Natural killer cell (primary cell): ENCODE data around the gene OR51B2. TPM values are rescaled to one million over a fixed set of nuclear protein-coding genes. Genes with fewer than 3 reads are reported as not detected.

Experiments
- ATAC-seq, 3 donors: fragments of 150-1000 bp in 2 of 3; fragments of 200-7000 bp in 1 of 3; cut with Tn5 transposase; 1 replicate in 1 of 3; 2 replicates in 2 of 3; pipeline ENCODE4 v1.10.0; 2021; ENCODE audit warnings: mild to moderate bottlenecking in 2 of 3, moderate library complexity in 2 of 3
- DNase-seq, 2 donors: peaks; one replicate each; pipeline versions ENCODE4 v3.0.0 to v3.0.0-alpha.2; 2013 to 2021; ENCODE audit warnings: mixed read lengths in 1 of 2
- H3K27ac ChIP-seq: one replicate; pipeline ENCODE4 v1.5.1; 2013; ENCODE audit warnings: mild to moderate bottlenecking, low read length
- H3K27me3 ChIP-seq: one replicate; pipeline ENCODE4 v1.6.1; 2013; ENCODE audit warnings: low read length; ENCODE audit not compliant: control insufficient read depth, insufficient read depth
- H3K36me3 ChIP-seq: one replicate; pipeline ENCODE4 v1.6.1; 2013; ENCODE audit warnings: low read length; ENCODE audit not compliant: control insufficient read depth, insufficient read depth
- H3K4me1 ChIP-seq: one replicate; pipeline ENCODE4 v1.6.1; 2013; ENCODE audit warnings: low read length; ENCODE audit not compliant: control insufficient read depth, insufficient read depth
- H3K4me3 ChIP-seq: one replicate; pipeline ENCODE4 v1.5.1; 2013; ENCODE audit warnings: low read length
- H3K9me3 ChIP-seq: one replicate; pipeline ENCODE4 v1.6.1; 2013; ENCODE audit warnings: low read length; ENCODE audit not compliant: control insufficient read depth, insufficient read depth
- H3K27ac Mint-ChIP-seq, 2 donors: one replicate each; pipeline ENCODE4 v1.8.0; 2022; ENCODE audit warnings: mild to moderate bottlenecking in 2 of 2, mixed read lengths in 2 of 2, moderate library complexity in 1 of 2
- H3K27me3 Mint-ChIP-seq, 2 donors: one replicate each; pipeline ENCODE4 v1.8.0; 2022; ENCODE audit warnings: low read depth in 2 of 2, mixed read lengths in 2 of 2
- H3K36me3 Mint-ChIP-seq: one replicate; pipeline ENCODE4 v1.8.0; 2022; ENCODE audit warnings: mixed read lengths
- H3K4me1 Mint-ChIP-seq, 2 donors: one replicate each; pipeline ENCODE4 v1.8.0; 2022; ENCODE audit warnings: mixed read lengths in 2 of 2
- H3K4me3 Mint-ChIP-seq: one replicate; pipeline ENCODE4 v1.8.0; 2022; ENCODE audit warnings: mild to moderate bottlenecking, moderate library complexity, mixed read lengths
- H3K9me3 Mint-ChIP-seq, 2 donors: one replicate each; pipeline ENCODE4 v1.8.0; 2022; ENCODE audit warnings: mixed read lengths in 2 of 2
- WGBS: methylation state at CpG from one replicate; pipeline ENCODE4 v1.1.7; 2013; ENCODE audit warnings: missing lambda C conversion rate; ENCODE audit not compliant: insufficient coverage; 5-methylcytosine and 5-hydroxymethylcytosine counted together
- intact Hi-C: fragments of 100-400 bp; cut with micrococcal nuclease; formaldehyde crosslinking; loops from one replicate; pipeline ENCODE4 v1.14.2; 2022
- total RNA-seq, 4 donors: library from RNA; stranded (reverse); fragments of 120-200 nt in 1 of 4; gene quantifications; one replicate each; pipeline versions ENCODE4 v1.2.3 to v1.2.4, GENCODE V29; 2013 to 2022
- TF ChIP-seq, protein P1 (sequence below): fragments of 200-600 bp; IDR thresholded peaks from one replicate; pipeline ENCODE4 v1.8.0; 2022; ENCODE audit warnings: antibody characterized with exemption

The OR51B2 gene
- total RNA-seq, 3 donors from 2014 or later (not counting 1 experiment from before 2014, with no cell fraction given) = not detected

DNA sequence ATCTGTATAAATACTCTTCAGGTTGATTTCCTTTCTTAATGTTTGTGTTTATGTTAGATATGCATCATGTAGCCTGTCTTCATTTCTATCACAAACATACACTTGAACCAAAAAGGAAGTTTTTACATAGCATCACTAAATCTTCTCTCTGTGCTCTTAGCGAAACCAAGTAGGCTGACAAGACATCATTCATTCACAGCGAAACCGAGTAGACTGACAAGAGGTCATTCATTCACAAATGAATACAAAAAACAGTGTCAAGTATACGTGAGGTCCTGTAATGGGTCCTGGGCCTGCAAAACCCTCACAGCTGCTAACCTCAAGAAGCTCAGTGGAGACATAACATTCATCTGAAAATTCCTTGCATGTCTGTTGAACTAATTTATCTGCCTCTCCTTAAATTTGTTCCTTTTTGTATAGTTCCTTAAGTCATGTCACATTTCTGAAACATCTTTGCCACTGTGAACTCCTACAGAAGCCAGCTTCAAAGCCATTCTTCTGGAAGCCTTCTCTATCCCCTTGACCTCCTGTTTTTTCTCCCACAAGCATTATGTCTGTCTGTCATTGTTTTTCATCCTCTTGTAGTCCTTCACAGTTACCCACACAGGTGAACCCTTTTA, 44.5 kb downstream of the OR51B2 start:
- Histone ChIP-seq H3K27ac (no peak overlapping the region), H3K27me3 (no peaks in the 10 kb centered on the region), H3K4me3 (no peak overlapping the region), H3K9me3 (no peaks in the 10 kb centered on the region), H3K4me1 (no peaks in the 10 kb centered on the region), H3K36me3 (no peaks in the 10 kb centered on the region)
- H3K27me3 Mint-ChIP-seq = no peaks in the 10 kb centered on the region
- TF ChIP-seq, protein P1, sequence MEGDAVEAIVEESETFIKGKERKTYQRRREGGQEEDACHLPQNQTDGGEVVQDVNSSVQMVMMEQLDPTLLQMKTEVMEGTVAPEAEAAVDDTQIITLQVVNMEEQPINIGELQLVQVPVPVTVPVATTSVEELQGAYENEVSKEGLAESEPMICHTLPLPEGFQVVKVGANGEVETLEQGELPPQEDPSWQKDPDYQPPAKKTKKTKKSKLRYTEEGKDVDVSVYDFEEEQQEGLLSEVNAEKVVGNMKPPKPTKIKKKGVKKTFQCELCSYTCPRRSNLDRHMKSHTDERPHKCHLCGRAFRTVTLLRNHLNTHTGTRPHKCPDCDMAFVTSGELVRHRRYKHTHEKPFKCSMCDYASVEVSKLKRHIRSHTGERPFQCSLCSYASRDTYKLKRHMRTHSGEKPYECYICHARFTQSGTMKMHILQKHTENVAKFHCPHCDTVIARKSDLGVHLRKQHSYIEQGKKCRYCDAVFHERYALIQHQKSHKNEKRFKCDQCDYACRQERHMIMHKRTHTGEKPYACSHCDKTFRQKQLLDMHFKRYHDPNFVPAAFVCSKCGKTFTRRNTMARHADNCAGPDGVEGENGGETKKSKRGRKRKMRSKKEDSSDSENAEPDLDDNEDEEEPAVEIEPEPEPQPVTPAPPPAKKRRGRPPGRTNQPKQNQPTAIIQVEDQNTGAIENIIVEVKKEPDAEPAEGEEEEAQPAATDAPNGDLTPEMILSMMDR = no peak
- H3K27ac Mint-ChIP-seq = no peak overlapping the region
- ATAC-seq = no peak
- DNase-seq = no peak
- no peaks in the 10 kb centered on the region for H3K36me3 Mint-ChIP-seq
- intact Hi-C loops = no loop called here
- no peak overlapping the region for H3K4me3 Mint-ChIP-seq
- whole genome bisulfite sequencing = 87% methylated on average over 4 of the region's 4 CpGs
- H3K4me1 Mint-ChIP-seq = no peaks in the 10 kb centered on the region
- H3K9me3 Mint-ChIP-seq = peaks cover 0 to 2% of the 10 kb centered on the region in 2 donors

DNA sequence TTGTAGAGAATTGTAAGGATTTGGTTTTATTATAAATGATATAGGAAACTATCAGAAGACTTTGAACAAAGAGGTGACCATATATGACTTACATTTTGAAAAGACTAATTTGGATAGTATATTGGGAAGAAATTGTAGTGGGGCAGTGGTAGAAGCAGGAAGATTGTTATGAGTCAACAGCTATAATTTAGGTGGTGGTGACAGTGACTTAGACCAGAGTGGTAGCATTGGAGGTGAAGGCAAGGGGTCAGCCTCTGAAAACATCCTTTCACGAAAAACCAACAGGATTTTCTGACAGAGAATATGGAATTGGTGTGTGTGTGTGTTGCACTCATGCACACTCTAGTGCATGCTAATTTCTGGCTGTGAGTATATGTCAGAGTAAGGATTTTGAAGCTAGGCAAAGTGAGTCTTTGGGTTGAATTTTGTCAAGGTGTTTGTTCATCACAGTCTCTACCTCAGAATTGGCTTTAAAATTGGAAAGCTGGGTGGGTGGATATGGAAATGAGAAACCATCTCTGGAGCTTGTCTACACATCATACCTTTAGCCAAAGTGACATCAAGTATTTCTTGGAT, 46.2 kb downstream of the OR51B2 start:
- Mint-ChIP-seq H3K36me3 (no peaks in the 10 kb centered on the region), H3K27me3 (no peaks in the 10 kb centered on the region), H3K9me3 (peaks cover 0 to 2% of the 10 kb centered on the region in 2 donors), H3K4me3 (no peak overlapping the region), H3K4me1 (no peaks in the 10 kb centered on the region), H3K27ac (no peak overlapping the region)
- no peak overlapping the region for H3K4me3 ChIP-seq
- no peaks in the 10 kb centered on the region for H3K27me3 ChIP-seq
- no peak overlapping the region for H3K27ac ChIP-seq
- TF ChIP-seq, protein P1 = no peak
- H3K4me1 ChIP-seq = no peaks in the 10 kb centered on the region
- H3K36me3 ChIP-seq = no peaks in the 10 kb centered on the region
- no peak for ATAC-seq
- 96% methylated on average over 1 of the region's 1 CpG for WGBS
- DNase-seq = no peak
- intact Hi-C loops = no loop called here
- H3K9me3 ChIP-seq = no peaks in the 10 kb centered on the region

DNA sequence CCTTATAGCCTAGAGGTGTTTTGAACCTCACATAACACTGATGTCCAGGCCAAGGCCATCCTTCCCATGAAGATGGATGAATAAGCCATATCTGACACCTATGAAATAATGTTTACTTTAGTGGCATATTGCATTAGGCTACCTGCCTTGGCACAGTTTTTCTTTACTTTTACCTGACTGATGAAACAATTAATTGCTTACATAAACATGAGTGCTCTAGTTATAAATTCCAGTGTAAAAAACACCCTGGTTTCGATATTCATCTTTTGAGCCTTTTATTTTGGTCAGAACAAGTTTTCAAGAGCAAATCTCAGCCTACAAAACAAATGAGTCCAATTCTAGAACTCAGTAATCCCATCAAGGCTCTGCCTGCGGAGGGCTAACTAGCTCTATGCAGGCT, 47.4 kb downstream of the OR51B2 start:
- no peaks in the 10 kb centered on the region for H3K27me3 Mint-ChIP-seq
- H3K4me3 ChIP-seq = no peak overlapping the region
- no peaks in the 10 kb centered on the region for H3K36me3 Mint-ChIP-seq
- H3K4me1 Mint-ChIP-seq = no peaks in the 10 kb centered on the region
- intact Hi-C loops = no loop called here
- H3K9me3 ChIP-seq = no peaks in the 10 kb centered on the region
- no peak overlapping the region for H3K4me3 Mint-ChIP-seq
- ATAC-seq (no peak), DNase-seq (no peak)
- H3K27me3 ChIP-seq = no peaks in the 10 kb centered on the region
- H3K27ac ChIP-seq = no peak overlapping the region
- no peaks in the 10 kb centered on the region for H3K4me1 ChIP-seq
- WGBS = 82% methylated on average over 2 of the region's 2 CpGs
- no peaks in the 10 kb centered on the region for H3K9me3 Mint-ChIP-seq
- H3K36me3 ChIP-seq = no peaks in the 10 kb centered on the region
- no peak overlapping the region for H3K27ac Mint-ChIP-seq
- TF ChIP-seq, protein P1 = no peak
